Measurements from ENCODE around the gene PRKAR1B.

Gene PRKAR1B

DNA sequence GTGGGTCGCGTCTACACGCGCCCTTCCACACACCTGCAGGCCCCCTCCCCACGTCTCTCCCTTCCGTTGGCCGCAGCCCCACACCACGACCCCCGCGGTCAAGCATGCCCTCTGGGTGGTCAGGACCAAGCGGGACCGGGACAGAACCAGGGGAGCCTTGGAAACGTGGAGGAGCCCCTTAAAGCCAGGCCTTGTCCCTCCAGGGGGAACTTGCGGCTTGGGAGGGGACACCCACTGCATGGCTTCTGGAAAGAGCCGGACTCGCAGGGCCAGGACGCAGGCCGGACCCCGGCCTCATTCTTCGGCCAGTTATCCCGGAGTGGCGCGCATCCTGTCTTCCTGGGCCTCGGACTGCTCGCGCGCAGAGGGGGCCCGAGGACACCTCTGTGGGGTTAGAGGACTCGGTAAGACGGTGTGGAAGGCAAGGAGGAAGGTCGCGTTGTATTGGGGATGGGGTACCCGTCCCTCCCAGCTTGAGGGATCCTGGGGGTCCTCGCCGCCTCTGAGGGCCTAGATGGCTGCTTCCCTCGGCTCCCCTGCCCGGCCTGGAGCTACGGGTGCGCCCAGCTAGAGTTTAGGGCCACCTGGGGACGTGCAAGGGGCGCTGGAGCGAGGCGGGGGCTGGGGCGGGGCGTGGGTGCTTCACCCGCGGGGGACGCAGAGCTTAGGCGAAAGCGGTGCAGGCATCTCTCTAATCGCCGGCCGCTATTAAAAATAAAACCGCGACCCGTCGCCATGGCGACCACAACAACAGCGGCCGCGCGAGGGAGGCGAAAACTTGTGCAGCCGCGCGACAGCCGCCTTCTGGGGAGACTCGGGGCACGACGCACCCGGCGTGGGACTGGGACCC is 205.6 kb downstream of the PRKAR1B start:
- TF ChIP-seq ZBTB7A (IDR thresholded peaks at IDR 0.05; ENCODE audit: low read depth) (0 out of 2 replicates have a peak, but pooled peaks have one; percentile 16), EGR1 (IDR thresholded peaks at IDR 0.05) (no peak)

DNA sequence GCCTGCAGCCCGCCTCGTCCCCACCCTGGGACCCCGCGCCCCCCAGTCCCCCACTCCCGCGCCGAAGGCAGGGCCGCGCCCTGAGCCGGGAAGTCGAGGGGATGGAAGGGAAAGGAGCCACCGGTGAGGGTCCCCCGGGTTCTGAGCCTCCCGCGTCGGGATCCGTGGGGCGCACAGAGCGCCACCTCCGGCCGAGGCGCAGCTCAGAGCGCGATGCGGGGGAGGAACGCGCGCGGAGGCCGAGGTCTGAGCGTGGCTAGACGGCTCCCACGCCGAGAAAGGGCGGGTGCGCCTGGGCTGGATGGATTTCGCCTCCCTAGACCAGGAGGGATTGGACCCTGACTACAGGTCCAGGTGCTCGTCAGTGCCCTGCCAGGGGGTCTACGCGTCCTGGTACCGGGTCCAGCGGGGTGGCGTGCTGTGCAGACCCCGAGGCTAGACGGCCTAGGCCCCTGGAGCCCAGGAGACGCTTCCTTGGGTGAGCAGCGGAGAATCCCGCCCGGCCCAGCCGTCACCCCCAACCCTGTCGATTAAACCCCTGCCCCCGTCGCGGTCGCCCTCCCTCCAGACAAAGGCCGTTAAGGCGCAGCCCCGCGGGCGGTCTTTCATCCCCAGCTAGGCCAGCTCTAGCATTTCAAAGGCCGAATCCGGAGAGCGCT is 206.4 kb downstream of the PRKAR1B start:
- TF ChIP-seq EP300 (IDR thresholded peaks at IDR 0.05; ENCODE audit: borderline replicate concordance), result no peak
- TF ChIP-seq, protein P1, sequence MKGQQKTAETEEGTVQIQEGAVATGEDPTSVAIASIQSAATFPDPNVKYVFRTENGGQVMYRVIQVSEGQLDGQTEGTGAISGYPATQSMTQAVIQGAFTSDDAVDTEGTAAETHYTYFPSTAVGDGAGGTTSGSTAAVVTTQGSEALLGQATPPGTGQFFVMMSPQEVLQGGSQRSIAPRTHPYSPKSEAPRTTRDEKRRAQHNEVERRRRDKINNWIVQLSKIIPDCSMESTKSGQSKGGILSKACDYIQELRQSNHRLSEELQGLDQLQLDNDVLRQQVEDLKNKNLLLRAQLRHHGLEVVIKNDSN (IDR thresholded peaks at IDR 0.05), result no peak
- TF ChIP-seq ZBTB7A (IDR thresholded peaks at IDR 0.05; ENCODE audit: low read depth), result peak; percentile 6; the same call in 1 of the 2 replicates
- no peak for TF ChIP-seq NFIC (IDR thresholded peaks at IDR 0.05)
- TF ChIP-seq TEAD4 (IDR thresholded peaks at IDR 0.05), result no peak
- TF ChIP-seq RAD21 (IDR thresholded peaks at IDR 0.05; ENCODE audit: low read depth), result no peak
- peak; percentile 53; the same call in 1 of the 2 replicates for TF ChIP-seq EGR1 (IDR thresholded peaks at IDR 0.05)

DNA sequence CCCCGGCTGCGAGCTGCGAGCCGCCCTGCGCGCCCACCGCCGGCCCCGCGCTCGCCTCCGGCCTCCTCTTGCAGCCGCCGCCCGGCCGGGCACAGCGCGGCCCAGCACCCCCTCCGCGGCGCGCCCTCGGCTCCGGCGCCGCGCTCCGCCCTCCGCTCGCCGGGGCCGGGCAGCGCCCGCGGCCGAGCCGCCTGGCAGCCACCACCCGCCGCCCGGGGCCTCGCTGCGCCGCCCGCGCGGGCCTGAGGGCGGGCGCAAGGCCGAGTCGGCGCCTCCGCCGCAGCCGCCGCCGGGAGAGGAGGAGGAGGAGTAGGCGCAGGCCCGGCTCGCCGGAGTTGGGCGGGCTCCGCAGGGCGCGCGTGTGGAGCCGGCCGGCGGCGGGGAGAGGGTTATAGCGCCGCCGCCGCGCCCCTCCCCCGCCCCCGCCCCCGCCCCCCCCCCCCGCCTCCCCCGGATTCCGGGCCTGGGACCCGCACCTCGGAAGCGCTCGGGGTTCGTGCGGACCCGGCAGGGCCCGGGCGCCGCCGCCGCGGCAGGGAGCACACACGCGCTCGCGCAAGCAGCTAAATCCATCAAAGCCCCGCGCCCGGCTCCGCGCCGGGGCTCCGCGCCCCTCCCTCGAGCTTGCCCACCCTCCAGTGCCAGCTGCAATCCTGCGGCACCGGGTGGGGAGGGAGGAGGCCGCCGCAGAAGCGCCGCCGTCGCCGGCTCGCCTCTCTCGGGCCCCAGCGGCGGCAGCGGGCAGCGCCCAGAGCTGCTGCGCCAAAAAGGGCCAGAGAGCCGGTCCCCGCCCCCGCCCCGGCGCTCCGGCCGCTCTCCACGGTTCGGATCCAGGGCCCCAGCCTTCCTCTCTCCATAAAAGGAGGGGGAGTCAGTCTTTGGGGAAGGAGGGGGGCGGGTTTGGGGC is 207.3 kb downstream of the PRKAR1B start, which contains the start of gene PDGFA:
PDGFA (minus strand) TSS at position 363 of the 907 bp plus-strand sequence. CDS start 845 bp downstream, outside the sequence.
- TF ChIP-seq NFIC (IDR thresholded peaks at IDR 0.05) (no peak), TCF12 (IDR thresholded peaks at IDR 0.05; ENCODE audit: low read depth) (no peak), TEAD4 (IDR thresholded peaks at IDR 0.05) (no peak), ZBTB7A (IDR thresholded peaks at IDR 0.05; ENCODE audit: low read depth) (no peak; the same call in 1 of the 2 replicates), CEBPB (IDR thresholded peaks at IDR 0.05) (no peak), RAD21 (IDR thresholded peaks at IDR 0.05; ENCODE audit: low read depth) (no peak), TAF1 (IDR thresholded peaks at IDR 0.05; ENCODE audit: low read depth) (0 out of 2 replicates have a peak, but pooled peaks have one; percentile 4), EP300 (IDR thresholded peaks at IDR 0.05; ENCODE audit: borderline replicate concordance) (no peak), MAX (IDR thresholded peaks at IDR 0.05) (peak; percentile 30), FOXM1 (IDR thresholded peaks at IDR 0.05; ENCODE audit: borderline replicate concordance, low read depth) (no peak), YY1 (IDR thresholded peaks at IDR 0.05; ENCODE audit: low read depth) (no peak; the same call in 1 of the 2 replicates), CREB1 (IDR thresholded peaks at IDR 0.05; ENCODE audit: low read depth) (no peak), EGR1 (IDR thresholded peaks at IDR 0.05) (no peak)
- TF ChIP-seq, protein P1 (IDR thresholded peaks at IDR 0.05), result no peak
- TF ChIP-seq, protein P2, sequence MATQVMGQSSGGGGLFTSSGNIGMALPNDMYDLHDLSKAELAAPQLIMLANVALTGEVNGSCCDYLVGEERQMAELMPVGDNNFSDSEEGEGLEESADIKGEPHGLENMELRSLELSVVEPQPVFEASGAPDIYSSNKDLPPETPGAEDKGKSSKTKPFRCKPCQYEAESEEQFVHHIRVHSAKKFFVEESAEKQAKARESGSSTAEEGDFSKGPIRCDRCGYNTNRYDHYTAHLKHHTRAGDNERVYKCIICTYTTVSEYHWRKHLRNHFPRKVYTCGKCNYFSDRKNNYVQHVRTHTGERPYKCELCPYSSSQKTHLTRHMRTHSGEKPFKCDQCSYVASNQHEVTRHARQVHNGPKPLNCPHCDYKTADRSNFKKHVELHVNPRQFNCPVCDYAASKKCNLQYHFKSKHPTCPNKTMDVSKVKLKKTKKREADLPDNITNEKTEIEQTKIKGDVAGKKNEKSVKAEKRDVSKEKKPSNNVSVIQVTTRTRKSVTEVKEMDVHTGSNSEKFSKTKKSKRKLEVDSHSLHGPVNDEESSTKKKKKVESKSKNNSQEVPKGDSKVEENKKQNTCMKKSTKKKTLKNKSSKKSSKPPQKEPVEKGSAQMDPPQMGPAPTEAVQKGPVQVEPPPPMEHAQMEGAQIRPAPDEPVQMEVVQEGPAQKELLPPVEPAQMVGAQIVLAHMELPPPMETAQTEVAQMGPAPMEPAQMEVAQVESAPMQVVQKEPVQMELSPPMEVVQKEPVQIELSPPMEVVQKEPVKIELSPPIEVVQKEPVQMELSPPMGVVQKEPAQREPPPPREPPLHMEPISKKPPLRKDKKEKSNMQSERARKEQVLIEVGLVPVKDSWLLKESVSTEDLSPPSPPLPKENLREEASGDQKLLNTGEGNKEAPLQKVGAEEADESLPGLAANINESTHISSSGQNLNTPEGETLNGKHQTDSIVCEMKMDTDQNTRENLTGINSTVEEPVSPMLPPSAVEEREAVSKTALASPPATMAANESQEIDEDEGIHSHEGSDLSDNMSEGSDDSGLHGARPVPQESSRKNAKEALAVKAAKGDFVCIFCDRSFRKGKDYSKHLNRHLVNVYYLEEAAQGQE (IDR thresholded peaks at IDR 0.05; ENCODE audit: low read depth), result no peak

DNA sequence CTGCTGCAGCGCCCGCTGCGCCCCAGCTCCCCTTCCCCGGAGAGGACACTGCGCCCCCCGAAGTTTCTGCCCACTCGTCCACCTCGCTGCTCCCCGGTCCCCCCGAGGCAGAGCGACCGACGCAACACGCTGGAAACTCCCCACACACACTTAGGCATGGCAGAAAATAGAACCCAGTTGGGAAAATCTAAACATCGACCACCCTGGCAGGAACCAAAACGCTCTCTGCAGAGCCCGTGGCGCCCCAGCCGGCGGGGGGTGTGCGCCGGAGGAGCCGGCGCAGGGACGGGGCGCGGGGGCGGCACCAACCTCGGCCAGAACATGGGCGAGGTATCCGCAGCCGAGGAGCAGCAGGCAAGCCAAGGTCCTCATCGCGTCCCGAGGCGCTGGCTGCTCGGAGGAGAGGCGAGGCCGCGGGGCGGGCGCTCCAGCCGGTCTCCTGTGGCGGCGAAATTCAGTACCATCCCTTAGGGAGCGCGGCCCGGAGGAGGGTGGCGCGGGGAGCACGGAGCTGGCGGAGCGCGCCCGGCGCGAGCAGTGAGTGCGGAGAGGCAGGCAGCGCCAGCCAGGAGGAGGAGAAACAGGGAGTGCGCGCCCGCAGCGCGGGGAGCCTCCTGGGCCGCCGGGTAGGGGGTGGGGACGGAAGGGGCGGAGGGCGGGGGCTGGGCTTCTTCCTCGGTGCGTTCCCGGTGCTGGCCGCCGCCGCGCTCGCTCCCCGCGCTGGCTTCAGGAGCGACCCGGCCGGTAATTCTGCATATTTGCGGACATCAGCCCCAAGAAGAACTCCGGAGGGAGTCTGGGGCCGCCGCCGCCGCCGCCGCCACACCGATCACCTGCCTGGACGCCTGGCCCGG is 208.2 kb downstream of the PRKAR1B start:
- 0 out of 2 replicates have a peak, but pooled peaks have one; percentile 0 for TF ChIP-seq RAD21 (IDR thresholded peaks at IDR 0.05; ENCODE audit: low read depth)
- TF ChIP-seq TAF1 (IDR thresholded peaks at IDR 0.05; ENCODE audit: low read depth), result peak; percentile 64; the same call in 1 of the 2 replicates
- 0 out of 2 replicates have a peak, but pooled peaks have one; percentile 31 for TF ChIP-seq MAX (IDR thresholded peaks at IDR 0.05)
- TF ChIP-seq NFIC (IDR thresholded peaks at IDR 0.05), result peak; percentile 56
- TF ChIP-seq CREB1 (IDR thresholded peaks at IDR 0.05; ENCODE audit: low read depth), result no peak
- no peak for TF ChIP-seq TEAD4 (IDR thresholded peaks at IDR 0.05)
- TF ChIP-seq EGR1 (IDR thresholded peaks at IDR 0.05), result peak; percentile 36; the same call in 1 of the 2 replicates
- 0 out of 2 replicates have a peak, but pooled peaks have one; percentile 6 for TF ChIP-seq ZBTB7A (IDR thresholded peaks at IDR 0.05; ENCODE audit: low read depth)

- no peak for TF ChIP-seq YY1 (IDR thresholded peaks at IDR 0.05; ENCODE audit: low read depth)
- TF ChIP-seq, protein P2 (IDR thresholded peaks at IDR 0.05; ENCODE audit: low read depth), result no peak
- TF ChIP-seq ZBTB7A (IDR thresholded peaks at IDR 0.05; ENCODE audit: low read depth), result peak; percentile 55; the same call in 1 of the 2 replicates
- TF ChIP-seq, protein P1 (IDR thresholded peaks at IDR 0.05), result no peak
These were observed 209.1 kb downstream of the PRKAR1B start for GRCh38 chr7:517774-518629.
